Uterus (tissue), 4 donors: ENCODE results near the gene HSD11B1L. TPM values are rescaled to one million over a fixed set of nuclear protein-coding genes. Genes with fewer than 3 reads are reported as not detected.
"Not testable (repeated sequence)": the region's sequence is repeated elsewhere in the genome, so short reads cannot be mapped to it uniquely, and the experiment has no call there.

Source experiments
- DNase-seq, 2 donors: peaks; one replicate each; pipeline ENCODE4 v3.0.0-alpha.2; 2019 to 2020
- H3K27ac ChIP-seq, 2 donors: fragments of 200-600 bp; sonication (generic); 1 replicate in 1 of 2; 2 replicates in 1 of 2; pipeline ENCODE4 v1.5.1; 2016 to 2018
- H3K27me3 ChIP-seq, 2 donors: fragments of 200-600 bp; sonication (generic); one replicate each; pipeline ENCODE4 v1.5.1; 2018 to 2019; ENCODE audit warnings: control low read depth in 1 of 2
- H3K36me3 ChIP-seq, 2 donors: fragments of 200-600 bp; sonication (generic); one replicate each; pipeline ENCODE4 v1.5.1; 2019; ENCODE audit warnings: control low read depth in 1 of 2
- H3K4me1 ChIP-seq, 2 donors: fragments of 200-600 bp; sonication (generic); one replicate each; pipeline ENCODE4 v1.5.1; 2018 to 2019; ENCODE audit warnings: control low read depth in 1 of 2
- H3K4me3 ChIP-seq, 2 donors: fragments of 200-600 bp; sonication (generic); 1 replicate in 1 of 2; 2 replicates in 1 of 2; pipeline ENCODE4 v1.5.1; 2018 to 2019; ENCODE audit warnings: mild to moderate bottlenecking in 1 of 2
- H3K9me3 ChIP-seq, 2 donors: fragments of 200-600 bp; sonication (generic); one replicate each; pipeline ENCODE4 v1.5.1; 2019; ENCODE audit warnings: control low read depth in 1 of 2
- CTCF ChIP-seq, 4 experiments: fragments of 200-600 bp in 2 of 4; fragments of 450-650 bp in 2 of 4; sonication (generic) in 2 of 4; IDR thresholded peaks; one replicate each; pipeline ENCODE4 v1.5.1; 2016 to 2019; ENCODE audit warnings: antibody characterized with exemption in 4 of 4, mild to moderate bottlenecking in 2 of 4, moderate library complexity in 1 of 4
- POLR2A ChIP-seq, 2 donors: fragments of 450-650 bp; IDR thresholded peaks; one replicate each; pipeline ENCODE4 v1.6.1; 2016; ENCODE audit warnings: antibody characterized with exemption in 2 of 2, mild to moderate bottlenecking in 1 of 2, moderate library complexity in 1 of 2
- intact Hi-C: fragments of 100-400 bp; cut with DNase I; formaldehyde crosslinking; loops from one replicate; pipeline ENCODE4 v1.15.1; 2023; ENCODE audit warnings: low total_unique reads
- total RNA-seq, 4 donors: library from RNA; depleted of rRNA in 3 of 4; stranded (reverse); fragments of >200 nt in 3 of 4; gene quantifications; one replicate each; pipeline versions ENCODE4 v1.1.0 to v1.2.4, GENCODE V29; 2014 to 2023
- donor health status: DM: yes; HTN: yes; CAD: no.

Gene HSD11B1L
- total RNA-seq, 4 donors from 2014 or later = 0.26 to 17.8 (median 7.1) TPM

GRCh38 chr19:5697022-5697889, 16.4 kb downstream of the HSD11B1L start:
- no peaks in the 10 kb centered on the region for H3K36me3 ChIP-seq
- DNase-seq = no peak
- H3K4me3 ChIP-seq = no peak overlapping the region
- no peaks in the 10 kb centered on the region for H3K4me1 ChIP-seq
- no peaks in the 10 kb centered on the region for H3K9me3 ChIP-seq
- intact Hi-C loops = no loop called here
- TF ChIP-seq POLR2A (IDR thresholded peaks at IDR 0.05) = no peak
- no peak for TF ChIP-seq CTCF (IDR thresholded peaks at IDR 0.05)
- no peak overlapping the region for H3K27ac ChIP-seq
- no peaks in the 10 kb centered on the region for H3K27me3 ChIP-seq

GRCh38 chr19:5697890-5698634, 17.2 kb downstream of the HSD11B1L start:
- Histone ChIP-seq H3K27me3 (no peaks in the 10 kb centered on the region), H3K36me3 (no peaks in the 10 kb centered on the region), H3K4me1 (no peaks in the 10 kb centered on the region), H3K9me3 (no peaks in the 10 kb centered on the region), H3K4me3 (no peak overlapping the region), H3K27ac (no peak overlapping the region)
- no peak for TF ChIP-seq CTCF (IDR thresholded peaks at IDR 0.05)
- TF ChIP-seq POLR2A (IDR thresholded peaks at IDR 0.05) = no peak
- no peak for DNase-seq
- intact Hi-C loops = no loop called here

GRCh38 chr19:5698635-5699422, 18.0 kb downstream of the HSD11B1L start:
- Histone ChIP-seq H3K27me3 (no peaks in the 10 kb centered on the region), H3K27ac (no peak overlapping the region), H3K9me3 (no peaks in the 10 kb centered on the region), H3K4me3 (no peak overlapping the region), H3K4me1 (no peaks in the 10 kb centered on the region), H3K36me3 (no peaks in the 10 kb centered on the region)
- no peak for DNase-seq
- intact Hi-C loops = no loop called here
- TF ChIP-seq CTCF (IDR thresholded peaks at IDR 0.05) = no peak
- TF ChIP-seq POLR2A (IDR thresholded peaks at IDR 0.05) = no peak

- Histone ChIP-seq H3K27me3 (no peaks in the 10 kb centered on the region), H3K4me3 (no peak overlapping the region), H3K27ac (no peak overlapping the region), H3K4me1 (no peaks in the 10 kb centered on the region), H3K9me3 (no peaks in the 10 kb centered on the region), H3K36me3 (no peaks in the 10 kb centered on the region)
- intact Hi-C loops = no loop called here
- no peak for TF ChIP-seq POLR2A (IDR thresholded peaks at IDR 0.05)
- TF ChIP-seq CTCF (IDR thresholded peaks at IDR 0.05) = no peak
- no peak for DNase-seq
Measured at GRCh38 chr19:5700455-5701092, 19.7 kb downstream of the HSD11B1L start.

GRCh38 chr19:5702053-5702410, 21.2 kb downstream of the HSD11B1L start:
- H3K4me1 ChIP-seq, DNase-seq, H3K27me3 ChIP-seq, H3K9me3 ChIP-seq, intact Hi-C loops, H3K4me3 ChIP-seq, H3K36me3 ChIP-seq, H3K27ac ChIP-seq: not testable (repeated sequence)
